ENCODE data around the gene ERAS.
"Not testable (repeated sequence)": the region's sequence is repeated elsewhere in the genome, so short reads cannot be mapped to it uniquely, and the experiment has no call there.

Gene ERAS

GRCh38 chrX:48833542-48834138 is 7.3 kb downstream of the ERAS start:
- no peak for DNase-seq (ENCODE audit: low read depth)

GRCh38 chrX:48834383-48834709 is 8.0 kb downstream of the ERAS start:
- DNase-seq (ENCODE audit: low read depth) = no peak

GRCh38 chrX:48835524-48836329 is 9.4 kb downstream of the ERAS start, which contains the start of gene PCSK1N:
Gene PCSK1N (minus strand): TSS chrX:48835610. CDS start chrX:48835532, 78 bp downstream.
- DNase-seq (ENCODE audit: low read depth) = no peak

DNA sequence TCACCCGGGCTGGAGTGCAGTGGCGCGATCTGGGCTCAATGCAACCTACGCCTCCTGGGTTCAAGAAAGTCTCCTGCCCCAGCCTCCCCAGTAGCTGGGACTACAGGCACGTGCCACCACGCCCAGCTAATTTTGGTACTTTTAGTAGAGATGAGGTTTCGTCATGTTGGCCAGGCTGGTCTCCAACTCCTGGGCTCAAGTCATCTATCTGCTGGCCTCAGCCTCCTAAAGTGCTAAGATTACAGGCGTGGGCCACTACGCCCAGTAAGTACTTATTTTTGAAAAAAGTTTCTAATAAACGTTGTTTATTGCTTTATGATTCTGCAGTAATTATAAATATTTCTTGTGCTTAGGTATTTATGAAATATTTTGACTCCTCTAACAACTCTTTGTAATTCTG is 13.4 kb downstream of the ERAS start:
- DNase-seq (ENCODE audit: low read depth) = no peak

- no peak for DNase-seq (ENCODE audit: low read depth)
Observed at GRCh38 chrX:48848847-48849246, 22.5 kb downstream of the ERAS start.

GRCh38 chrX:48852857-48853256 is 26.5 kb downstream of the ERAS start:
- DNase-seq (ENCODE audit: low read depth) = no peak

GRCh38 chrX:48853494-48853893 is 27.2 kb downstream of the ERAS start:
- not testable (repeated sequence) for DNase-seq (ENCODE audit: low read depth)

- not testable (repeated sequence) for DNase-seq (ENCODE audit: low read depth)
Observed at GRCh38 chrX:48854121-48854804, 27.9 kb downstream of the ERAS start.

- DNase-seq (ENCODE audit: low read depth) = no peak
Observed at GRCh38 chrX:48854898-48855297, 28.6 kb downstream of the ERAS start.

DNA sequence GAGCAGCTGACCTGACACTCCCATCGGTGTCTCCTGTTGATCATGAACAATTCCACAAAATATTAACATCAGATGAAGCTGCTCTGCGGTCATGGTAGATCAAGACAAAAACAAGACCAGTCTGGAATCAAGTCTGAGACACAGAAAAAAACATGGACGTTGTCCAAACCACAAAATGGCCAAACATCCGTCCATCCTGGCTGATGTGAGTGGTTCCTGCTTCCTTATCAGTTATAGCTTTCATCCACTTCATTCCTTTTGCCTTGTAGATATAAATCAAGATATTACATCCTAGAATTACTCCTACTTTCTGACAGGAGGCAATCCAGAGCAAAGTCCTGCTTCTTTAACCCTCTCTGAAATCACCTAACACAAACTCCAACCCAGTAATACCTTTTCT is 37.9 kb downstream of the ERAS start:
- peak; percentile 29 for DNase-seq (ENCODE audit: low read depth)

GRCh38 chrX:48872017-48872416 is 45.7 kb downstream of the ERAS start:
- not testable (repeated sequence) for DNase-seq (ENCODE audit: low read depth)

GRCh38 chrX:48876944-48877343 is 50.6 kb downstream of the ERAS start:
- DNase-seq (ENCODE audit: low read depth) = not testable (repeated sequence)

Data from CMK (cell line).